Skeletal muscle tissue (tissue), 4 donors: ENCODE results near the gene NDUFA7. TPM values are rescaled to one million over a fixed set of nuclear protein-coding genes. Genes with fewer than 3 reads are reported as not detected.
"Not testable (repeated sequence)": the region's sequence is repeated elsewhere in the genome, so short reads cannot be mapped to it uniquely, and the experiment has no call there.

Experiments used
- H3K27ac ChIP-seq: one replicate; pipeline ENCODE4 v1.7.0; 2013; ENCODE audit warnings: mild to moderate bottlenecking, low read depth, low read length, inconsistent platforms
- H3K27me3 ChIP-seq, 3 donors: one replicate each; pipeline ENCODE4 v1.7.0; 2013; ENCODE audit warnings: low read length in 3 of 3; ENCODE audit not compliant: control insufficient read depth in 3 of 3, insufficient read depth in 3 of 3
- H3K36me3 ChIP-seq, 3 donors: one replicate each; pipeline ENCODE4 v1.7.0; 2013; ENCODE audit warnings: low read length in 3 of 3; ENCODE audit not compliant: control insufficient read depth in 3 of 3, insufficient read depth in 3 of 3
- H3K4me1 ChIP-seq, 3 donors: one replicate each; pipeline ENCODE4 v1.7.0; 2013; ENCODE audit warnings: low read length in 3 of 3, mild to moderate bottlenecking in 3 of 3; ENCODE audit not compliant: control insufficient read depth in 3 of 3, insufficient read depth in 3 of 3
- H3K4me3 ChIP-seq, 3 donors: one replicate each; pipeline ENCODE4 v1.7.0; 2013; ENCODE audit warnings: low read length in 3 of 3
- H3K9ac ChIP-seq, 3 donors: one replicate each; pipeline ENCODE4 v1.7.0; 2013; ENCODE audit warnings: low read length in 3 of 3, mild to moderate bottlenecking in 3 of 3, moderate library complexity in 2 of 3, low read depth in 1 of 3
- H3K9me3 ChIP-seq, 3 donors: one replicate each; pipeline ENCODE4 v1.7.0; 2013; ENCODE audit warnings: low read length in 3 of 3; ENCODE audit not compliant: control insufficient read depth in 3 of 3
- total RNA-seq: library from RNA; depleted of rRNA; stranded (reverse); fragments of >200 nt; gene quantifications from one replicate; pipeline ENCODE4 v1.2.3, GENCODE V29; 2014
- donor health status: Osteomylitis.

Gene NDUFA7
- total RNA-seq, 1 donor from 2014 or later, result 21.4 TPM

DNA sequence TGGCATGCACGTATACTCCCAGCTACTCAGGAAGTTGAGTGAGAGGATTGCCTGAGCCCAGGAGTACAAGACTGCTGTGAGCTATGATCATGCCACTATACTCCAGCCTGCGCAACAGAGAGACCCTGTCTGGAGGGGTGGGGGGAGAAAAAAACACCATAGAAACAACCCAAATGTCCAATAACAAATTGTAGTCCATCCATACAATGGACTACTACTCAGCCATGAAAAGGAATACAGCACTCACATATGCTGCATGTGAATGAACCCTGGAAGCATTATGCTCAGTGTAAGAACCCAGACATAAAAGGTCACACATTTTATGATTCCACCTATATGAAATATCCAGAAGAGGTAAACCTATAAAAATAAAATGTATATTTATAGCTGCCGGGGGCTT is 55.3 kb downstream of the NDUFA7 start:
- Histone ChIP-seq H3K9me3 (no peaks in the 10 kb centered on the region), H3K4me3 (no peak overlapping the region), H3K27me3 (no peaks in the 10 kb centered on the region), H3K27ac (no peak overlapping the region), H3K9ac (no peak overlapping the region), H3K4me1 (peaks cover 7 to 8% (median 8%) of the 10 kb centered on the region in 3 donors), H3K36me3 (no peaks in the 10 kb centered on the region)

DNA sequence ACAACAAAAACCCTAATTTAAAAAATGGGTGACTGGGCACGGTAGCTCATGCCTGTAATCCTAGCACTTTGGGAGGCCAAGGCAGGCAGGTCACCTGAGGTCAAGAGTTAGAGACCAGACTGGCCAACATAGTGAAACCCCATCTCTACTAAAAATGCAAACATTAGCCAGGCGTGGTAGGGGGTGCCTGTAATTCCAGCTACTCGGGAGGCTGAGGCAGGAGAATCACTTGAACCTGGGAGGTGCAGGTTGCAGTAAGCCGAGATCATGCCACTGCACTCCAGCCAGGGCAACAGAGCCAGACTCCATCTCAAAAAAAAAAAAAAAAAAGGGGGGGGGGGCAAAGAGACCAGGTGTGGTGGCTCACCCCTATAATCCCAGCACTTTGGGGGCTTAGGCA is 56.9 kb downstream of the NDUFA7 start:
- H3K27ac ChIP-seq, H3K4me3 ChIP-seq, H3K9ac ChIP-seq, H3K36me3 ChIP-seq, H3K9me3 ChIP-seq, H3K4me1 ChIP-seq, H3K27me3 ChIP-seq: not testable (repeated sequence)

GRCh38 chr19:8262431-8262830 is 58.7 kb downstream of the NDUFA7 start:
- H3K4me1 ChIP-seq, result no peaks in the 10 kb centered on the region
- H3K27ac ChIP-seq, result no peak overlapping the region
- H3K27me3 ChIP-seq, result no peaks in the 10 kb centered on the region
- no peaks in the 10 kb centered on the region for H3K9me3 ChIP-seq
- H3K4me3 ChIP-seq, result no peak overlapping the region
- H3K9ac ChIP-seq, result no peak overlapping the region
- H3K36me3 ChIP-seq, result no peaks in the 10 kb centered on the region

GRCh38 chr19:8261881-8262280 is 59.3 kb downstream of the NDUFA7 start:
- Histone ChIP-seq H3K36me3 (peaks cover 0 to under 1% (median under 1%) of the 10 kb centered on the region in 3 donors), H3K4me1 (no peaks in the 10 kb centered on the region), H3K27me3 (no peaks in the 10 kb centered on the region), H3K9me3 (no peaks in the 10 kb centered on the region), H3K9ac (no peak overlapping the region), H3K4me3 (no peak overlapping the region), H3K27ac (no peak overlapping the region)

GRCh38 chr19:8261347-8261746 is 59.8 kb downstream of the NDUFA7 start:
- peak overlapping the region in 1 of 3 donors; percentile 25 for H3K9ac ChIP-seq
- H3K36me3 ChIP-seq, result peaks cover 2 to 5% (median 2%) of the 10 kb centered on the region in 3 donors
- no peaks in the 10 kb centered on the region for H3K27me3 ChIP-seq

More at GRCh38 chr19:8261347-8261746, 59.8 kb downstream of the NDUFA7 start:
- Histone ChIP-seq H3K9me3 (no peaks in the 10 kb centered on the region), H3K4me1 (no peaks in the 10 kb centered on the region), H3K27ac (no peak overlapping the region), H3K4me3 (no peak overlapping the region)

Other genes starting within 250 kb of the NDUFA7 start
- 4.2 TPM for gene FBN3, start 171.8 kb downstream of the NDUFA7 start, total RNA-seq
- 17.7 TPM for gene CERS4, start 112.0 kb downstream of the NDUFA7 start, total RNA-seq
- gene CD320, start 13.0 kb downstream of the NDUFA7 start, total RNA-seq, result 11.5 TPM
- 371 TPM for gene RPS28, start 121 bp upstream of the NDUFA7 start, total RNA-seq
- 10.4 TPM for gene KANK3, start 21.9 kb upstream of the NDUFA7 start, total RNA-seq
- 1.0 TPM for gene ANGPTL4, start 42.8 kb upstream of the NDUFA7 start, total RNA-seq
- 64.2 TPM for gene RAB11B, start 69.0 kb upstream of the NDUFA7 start, total RNA-seq
- gene MARCHF2, start 91.9 kb upstream of the NDUFA7 start, total RNA-seq, result 38.1 TPM
- 59.0 TPM for gene HNRNPM, start 123.6 kb upstream of the NDUFA7 start, total RNA-seq
- gene PRAM1, start 181.3 kb upstream of the NDUFA7 start, total RNA-seq, result 1.0 TPM
- gene ZNF414, start 192.8 kb upstream of the NDUFA7 start, total RNA-seq, result 4.2 TPM